GM18861 (cell line): Measurements from ENCODE around the gene OR1L8.
"Not testable (repeated sequence)": the region's sequence is repeated elsewhere in the genome, so short reads cannot be mapped to it uniquely, and the experiment has no call there.

Source experiments
- ATAC-seq: cut with Tn5 transposase; IDR thresholded peaks from one replicate; pipeline ENCODE4 v1.9.1; 2021; ENCODE audit not compliant: unreplicated experiment

Gene OR1L8, protein sequence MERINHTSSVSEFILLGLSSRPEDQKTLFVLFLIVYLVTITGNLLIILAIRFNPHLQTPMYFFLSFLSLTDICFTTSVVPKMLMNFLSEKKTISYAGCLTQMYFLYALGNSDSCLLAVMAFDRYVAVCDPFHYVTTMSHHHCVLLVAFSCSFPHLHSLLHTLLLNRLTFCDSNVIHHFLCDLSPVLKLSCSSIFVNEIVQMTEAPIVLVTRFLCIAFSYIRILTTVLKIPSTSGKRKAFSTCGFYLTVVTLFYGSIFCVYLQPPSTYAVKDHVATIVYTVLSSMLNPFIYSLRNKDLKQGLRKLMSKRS

GRCh38 chr9:122583284-122583683, at the start of gene OR1L8:
OR1L8 (minus strand) TSS chr9:122583384; CDS start chr9:122568477, 14,907 bp downstream.
- not testable (repeated sequence) for ATAC-seq

DNA sequence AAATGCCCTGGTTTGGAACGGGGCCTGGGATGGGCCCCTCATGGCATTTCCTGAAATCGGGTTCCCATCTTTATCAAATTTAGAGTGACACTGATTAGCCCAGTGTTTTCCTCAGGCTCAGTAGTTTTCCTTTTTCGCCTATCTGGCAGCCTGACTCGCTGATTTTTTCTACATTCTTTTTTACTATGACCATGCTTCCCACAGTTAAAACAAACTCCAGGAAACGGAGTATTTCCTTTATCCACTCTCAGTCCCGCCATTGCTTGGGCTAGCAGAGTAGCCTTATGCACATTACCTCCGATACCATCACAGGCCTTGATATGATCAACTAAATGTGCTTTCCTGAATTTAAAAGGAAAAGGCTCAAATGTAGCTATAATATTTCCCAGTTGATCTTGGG, 36.8 kb upstream of the OR1L8 start:
- ATAC-seq = no peak

DNA sequence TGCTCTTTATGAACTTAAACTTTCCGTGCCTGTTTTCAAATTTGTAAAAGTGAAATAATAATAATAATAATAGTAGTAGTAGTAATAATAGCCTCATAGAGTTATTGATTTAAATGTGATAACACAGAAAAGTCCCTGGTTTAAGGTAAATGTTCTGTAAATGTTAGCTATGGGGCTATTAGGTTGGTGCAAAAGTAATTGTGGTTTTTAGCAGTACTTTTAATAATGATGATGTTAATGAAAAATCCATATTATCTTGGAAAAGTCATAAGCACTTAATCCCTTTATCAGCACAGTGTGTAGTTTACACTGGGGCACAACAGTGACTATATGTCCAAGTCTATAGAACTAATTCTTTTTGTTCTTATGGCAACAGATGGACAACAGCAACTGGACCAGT, 31.2 kb upstream of the OR1L8 start, which contains the start of gene OR1Q1:
TSS of gene OR1Q1 (plus strand) at position 377 of the 400 bp plus-strand sequence. CDS start at position 377, 0 bp downstream.
- ATAC-seq = no peak

- ATAC-seq = no peak
Observed at GRCh38 chr9:122609804-122610203, 26.6 kb upstream of the OR1L8 start.

DNA sequence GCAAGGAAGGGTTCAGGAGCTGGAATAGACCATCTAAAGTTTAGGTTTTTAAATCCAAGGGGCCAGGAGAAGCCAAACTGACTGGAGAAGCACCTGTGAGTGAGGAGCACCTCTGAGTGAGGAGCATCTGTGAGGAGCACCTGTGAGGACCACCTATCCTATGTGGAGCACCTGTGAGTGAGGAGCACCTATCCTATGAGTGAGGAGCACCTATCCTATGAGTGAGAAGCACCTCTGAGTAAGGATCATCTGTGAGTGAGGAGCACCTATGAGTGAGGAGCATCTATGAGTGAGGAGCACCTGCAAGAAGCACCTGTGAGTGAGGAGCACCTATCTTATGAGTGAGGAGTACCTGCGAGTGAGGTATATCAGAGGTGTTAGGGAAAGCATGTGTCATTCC, 23.4 kb upstream of the OR1L8 start:
- ATAC-seq = no peak

- ATAC-seq = no peak
Observed at GRCh38 chr9:122605691-122606090, 22.5 kb upstream of the OR1L8 start.

DNA sequence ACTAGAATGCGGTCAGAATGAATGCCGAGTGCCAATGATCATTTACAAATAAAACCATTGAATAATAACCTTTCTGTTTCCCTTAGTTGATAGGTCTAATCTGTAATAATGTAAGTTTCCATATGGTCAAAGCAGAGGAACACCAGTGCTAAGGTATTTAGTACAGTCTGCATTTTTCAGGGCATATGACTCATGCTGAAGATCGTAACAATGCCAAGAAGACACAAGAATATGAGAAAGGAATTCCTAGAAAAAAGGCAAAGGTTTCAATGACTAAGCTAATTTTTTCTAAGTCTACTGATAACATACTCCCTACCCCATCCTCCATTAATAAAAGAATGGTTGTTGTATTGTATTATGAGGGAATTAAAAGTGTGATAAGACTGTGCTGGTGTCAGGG, 2.8 kb downstream of the OR1L8 start:
- ATAC-seq = no peak

- ATAC-seq = no peak
Observed at GRCh38 chr9:122579874-122580273, 3.3 kb downstream of the OR1L8 start.

GRCh38 chr9:122572456-122572855, 10.7 kb downstream of the OR1L8 start:
- ATAC-seq = no peak

GRCh38 chr9:122567901-122568300, 15.3 kb downstream of the OR1L8 start:
- no peak for ATAC-seq

GRCh38 chr9:122562134-122562760, 20.9 kb downstream of the OR1L8 start:
- no peak for ATAC-seq

GRCh38 chr9:122561446-122561845, 21.7 kb downstream of the OR1L8 start:
- no peak for ATAC-seq

DNA sequence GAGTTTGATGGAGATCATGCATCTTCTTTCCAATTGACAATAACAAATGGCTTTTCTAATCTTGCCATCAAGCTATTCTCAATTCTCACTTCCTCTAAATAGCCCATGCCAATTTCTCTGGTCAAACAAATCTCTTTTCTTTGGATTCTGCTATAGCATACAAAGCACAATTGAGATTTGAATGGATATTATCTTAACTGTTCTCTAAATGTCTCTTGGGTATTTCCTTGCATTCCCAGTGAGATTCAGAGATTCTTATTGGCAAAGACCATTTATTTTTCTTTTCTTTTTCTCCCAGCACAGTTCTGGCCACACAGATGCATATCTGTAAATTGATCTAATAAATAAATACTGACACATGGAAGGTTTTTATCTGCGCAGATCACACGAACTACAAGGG, 30.4 kb downstream of the OR1L8 start, which contains the start of gene OR1N2:
TSS of gene OR1N2 (plus strand) at position 301 of the 400 bp plus-strand sequence. CDS start 100 bp downstream, outside the sequence.
- no peak for ATAC-seq

GRCh38 chr9:122551371-122551770, 31.8 kb downstream of the OR1L8 start:
- ATAC-seq = no peak

DNA sequence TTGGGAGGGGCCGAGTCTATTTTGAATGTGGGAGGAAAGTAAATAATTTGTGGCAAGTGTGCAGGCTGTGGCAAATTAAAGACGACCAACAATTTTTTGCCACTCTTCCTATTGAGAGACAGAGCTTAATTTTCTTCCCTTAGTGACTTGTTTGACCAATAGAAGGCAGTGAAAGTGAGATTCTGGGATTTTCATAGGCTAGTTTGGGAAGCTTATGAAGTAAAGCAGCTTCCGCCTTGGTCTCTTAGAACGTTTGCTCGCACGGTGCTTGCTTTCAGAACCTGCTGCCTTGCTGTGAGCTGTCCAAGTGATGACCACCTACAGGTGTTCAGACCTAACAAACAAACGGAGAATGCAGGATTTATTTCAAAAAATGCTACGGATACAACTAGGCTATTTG, 37.0 kb downstream of the OR1L8 start:
- no peak for ATAC-seq

DNA sequence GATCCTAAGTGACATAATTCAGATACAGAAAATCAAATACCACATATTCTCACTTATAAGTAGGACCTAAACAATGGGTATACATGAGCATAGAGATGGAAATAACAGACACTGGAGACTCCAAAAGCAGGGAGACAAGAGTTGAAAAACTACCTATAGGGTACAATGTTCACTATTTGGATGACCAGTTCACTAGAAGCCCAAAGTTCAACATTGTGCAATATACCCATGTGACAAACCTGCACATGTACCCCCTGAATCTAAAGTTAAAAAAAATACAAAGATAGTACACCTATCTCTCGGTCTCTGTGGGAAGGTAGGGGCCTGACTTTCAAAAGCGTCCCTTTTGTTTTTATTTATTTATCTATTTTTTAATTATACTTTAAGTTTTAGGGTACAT, 44.4 kb downstream of the OR1L8 start:
- no peak for ATAC-seq

GRCh38 chr9:122537066-122537465, 46.1 kb downstream of the OR1L8 start:
- ATAC-seq = not testable (repeated sequence)

GRCh38 chr9:122536134-122536533, 47.0 kb downstream of the OR1L8 start:
- no peak for ATAC-seq

- ATAC-seq = not testable (repeated sequence)
Observed at GRCh38 chr9:122531157-122531556, 52.0 kb downstream of the OR1L8 start.

- no peak for ATAC-seq
Observed at GRCh38 chr9:122527193-122527592, 56.0 kb downstream of the OR1L8 start, which contains the start of gene OR1N1. OR1N1 (minus strand) TSS chr9:122527293; CDS start chr9:122527293, 0 bp downstream.

DNA sequence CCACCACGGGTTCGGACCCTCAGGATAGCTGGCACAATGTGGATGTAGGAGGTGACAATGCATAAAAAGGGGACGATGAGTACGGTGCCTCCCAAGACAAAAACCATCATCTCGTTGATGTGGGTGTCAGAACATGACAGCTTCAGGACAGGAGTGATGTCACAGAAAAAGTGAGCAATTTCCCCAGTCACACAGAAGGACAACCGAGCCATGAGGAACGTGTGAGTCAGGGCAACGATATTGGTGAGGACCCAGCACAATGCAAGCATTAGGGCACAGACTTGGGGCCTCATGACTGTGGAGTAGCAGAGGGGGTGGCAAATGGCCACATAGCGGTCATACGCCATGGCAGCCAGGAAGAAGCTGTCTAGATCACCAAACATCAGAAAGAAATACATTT, 56.6 kb downstream of the OR1L8 start:
- no peak for ATAC-seq

DNA sequence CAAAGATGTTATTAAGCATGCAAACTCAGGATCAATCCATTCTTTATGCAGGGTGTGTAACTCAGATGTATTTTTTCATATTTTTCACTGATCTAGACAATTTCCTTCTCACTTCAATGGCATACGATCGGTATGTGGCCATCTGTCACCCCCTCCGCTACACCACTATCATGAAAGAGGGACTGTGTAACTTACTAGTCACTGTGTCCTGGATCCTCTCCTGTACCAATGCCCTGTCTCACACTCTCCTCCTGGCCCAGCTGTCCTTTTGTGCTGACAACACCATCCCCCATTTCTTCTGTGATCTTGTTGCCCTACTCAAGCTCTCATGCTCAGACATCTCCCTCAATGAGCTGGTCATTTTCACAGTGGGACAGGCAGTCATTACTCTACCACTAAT, 63.8 kb downstream of the OR1L8 start:
- no peak for ATAC-seq
